PC-3 (cell line): Measurements from ENCODE around the gene TESMIN. TPM values are rescaled to one million over a fixed set of nuclear protein-coding genes. Genes with fewer than 3 reads are reported as not detected.

ENCODE experiments used
- ATAC-seq: fragments of 200-7000 bp; cut with Tn5 transposase; 2 replicates; pipeline ENCODE4 v1.9.1; 2020; ENCODE audit warnings: mild to moderate bottlenecking, moderate library complexity
- BruUV-seq: library from RNA; stranded (reverse); fragments of 400-500 nt; replicated peaks from 2 replicates; lab custom pipeline; 2021; lab: Mats Ljungman, UMichigan
- CTCF ChIA-PET: fragments of 300-600 bp; sonication (Branson Sonifier 250); formaldehyde crosslinking; loops from one replicate; lab custom pipeline; 2022; ENCODE audit warnings: antibody characterized with exemption; lab: Charles Lee
- POLR2A ChIA-PET: fragments of 300-600 bp; sonication (Branson Sonifier 250); formaldehyde crosslinking; loops from one replicate; lab custom pipeline; 2022; ENCODE audit warnings: antibody characterized with exemption; ENCODE audit not compliant: unreplicated experiment; lab: Charles Lee
- DNase-seq: peaks from one replicate; pipeline ENCODE4 v3.0.0-alpha.2; 2015
- H2AFZ ChIP-seq: fragments of 300-600 bp; sonication (generic); 2 replicates; pipeline ENCODE4 v1.6.0; 2016; ENCODE audit warnings: antibody characterized with exemption, low read length
- H3F3A ChIP-seq: fragments of 300-600 bp; sonication (generic); one replicate; pipeline ENCODE4 v1.6.0; 2017; ENCODE audit warnings: antibody characterized with exemption, low read length, control low read depth, mild to moderate bottlenecking; ENCODE audit not compliant: unreplicated experiment
- H3K27ac ChIP-seq: fragments of 300-600 bp; sonication (generic); 2 replicates; pipeline ENCODE4 v1.5.1; 2016; ENCODE audit warnings: mild to moderate bottlenecking, low read length
- H3K27me3 ChIP-seq: fragments of 300-600 bp; sonication (generic); 2 replicates; pipeline ENCODE4 v1.6.1; 2016; ENCODE audit warnings: low read length, mixed read lengths
- H3K36me3 ChIP-seq: fragments of 300-600 bp; sonication (generic); 2 replicates; pipeline ENCODE4 v1.6.1; 2016; ENCODE audit warnings: low read depth, mixed run types, low read length, mixed read lengths
- H3K4me1 ChIP-seq: fragments of 300-600 bp; sonication (generic); 2 replicates; pipeline ENCODE4 v1.5.1; 2016; ENCODE audit warnings: low read length; ENCODE audit not compliant: insufficient read depth
- H3K4me2 ChIP-seq: fragments of 300-600 bp; sonication (generic); 2 replicates; pipeline ENCODE4 v1.6.0; 2016; ENCODE audit warnings: low read length
- H3K4me3 ChIP-seq: fragments of 300-600 bp; sonication (generic); 2 replicates; pipeline ENCODE4 v1.5.1; 2016; ENCODE audit warnings: mild to moderate bottlenecking, low read length, mixed read lengths
- H3K79me2 ChIP-seq: fragments of 300-600 bp; sonication (generic); 2 replicates; pipeline ENCODE4 v1.6.1; 2017; ENCODE audit warnings: low read length, mixed read lengths
- H3K9ac ChIP-seq: fragments of 300-600 bp; sonication (generic); 2 replicates; pipeline ENCODE4 v1.6.0; 2016; ENCODE audit warnings: mild to moderate bottlenecking, low read length
- H3K9me2 ChIP-seq: fragments of 300-600 bp; sonication (generic); replicated peaks from 2 replicates; pipeline ENCODE4 v1.6.1; 2016; ENCODE audit warnings: mixed run types, low read length, mixed read lengths
- H3K9me3 ChIP-seq: fragments of 300-600 bp; sonication (generic); 2 replicates; pipeline ENCODE4 v1.6.1; 2016; ENCODE audit warnings: low read length, mixed read lengths
- H4K20me1 ChIP-seq: fragments of 300-600 bp; sonication (generic); 2 replicates; pipeline ENCODE4 v1.6.1; 2016; ENCODE audit warnings: low read length, mixed read lengths
- CTCF ChIP-seq: fragments of 300-600 bp; sonication (generic); conservative IDR thresholded peaks from 2 replicates; pipeline ENCODE4 v1.5.1; 2017; ENCODE audit warnings: antibody characterized with exemption, low read depth, mild to moderate bottlenecking, low read length
- EZH2 ChIP-seq: fragments of 300-600 bp; sonication (generic); IDR thresholded peaks from one replicate; pipeline ENCODE4 v1.6.1; 2017; ENCODE audit warnings: antibody characterized with exemption, mild to moderate bottlenecking, low read length; ENCODE audit not compliant: unreplicated experiment
- EZH2phosphoT487 ChIP-seq: fragments of 300-600 bp; sonication (generic); IDR thresholded peaks from 2 replicates; pipeline ENCODE4 v1.6.1; 2018; ENCODE audit warnings: mild to moderate bottlenecking, antibody characterized with exemption, low read length, borderline replicate concordance
- intact Hi-C: fragments of 100-400 bp; cut with micrococcal nuclease; formaldehyde crosslinking; loops from 2 replicates; pipeline ENCODE4 v1.9.0; 2023
- total RNA-seq: library from RNA; depleted of rRNA; stranded (reverse); fragments of >200 nt; gene quantifications from 2 replicates; pipeline ENCODE4 v1.2.3, GENCODE V29; 2014

The TESMIN gene
- total RNA-seq, 1 experiment from 2014 or later = 25.8 TPM

GRCh38 chr11:68770781-68771180, 19.5 kb upstream of the TESMIN start:
- ChIA-PET CTCF (no interaction called here), POLR2A (no interaction called here)
- H3K27ac ChIP-seq = no peak overlapping the region
- no peak overlapping the region for H3K9ac ChIP-seq
- intact Hi-C loops = no loop called here
- H3K4me2 ChIP-seq = no peak overlapping the region
- no peaks in the 10 kb centered on the region for H3K9me2 ChIP-seq
- no peaks in the 10 kb centered on the region for H3K4me1 ChIP-seq
- H4K20me1 ChIP-seq = no peaks in the 10 kb centered on the region
- TF ChIP-seq EZH2phosphoT487 = no peak
- TF ChIP-seq EZH2 = no peak
- no peak for TF ChIP-seq CTCF
- no peak overlapping the region for H2AFZ ChIP-seq
- peaks cover 38% of the 10 kb centered on the region for H3K36me3 ChIP-seq
- BruUV-seq = no TSS peak
- H3F3A ChIP-seq = no peaks in the 10 kb centered on the region
- no peak overlapping the region for H3K4me3 ChIP-seq
- no peak for DNase-seq
- ATAC-seq = no peak
- H3K9me3 ChIP-seq = no peaks in the 10 kb centered on the region
- no peaks in the 10 kb centered on the region for H3K79me2 ChIP-seq
- H3K27me3 ChIP-seq = no peaks in the 10 kb centered on the region

GRCh38 chr11:68767672-68768071, 16.4 kb upstream of the TESMIN start:
- Histone ChIP-seq H3K4me3 (no peak overlapping the region), H2AFZ (no peak overlapping the region), H3K9me3 (no peaks in the 10 kb centered on the region), H3K27me3 (no peaks in the 10 kb centered on the region), H3K9me2 (no peaks in the 10 kb centered on the region), H3F3A (no peaks in the 10 kb centered on the region), H3K79me2 (no peaks in the 10 kb centered on the region), H3K4me2 (no peak overlapping the region), H3K27ac (no peak overlapping the region), H3K36me3 (peaks cover 21% of the 10 kb centered on the region; the same call in 1 of the 2 replicates), H4K20me1 (no peaks in the 10 kb centered on the region), H3K9ac (no peak overlapping the region), H3K4me1 (no peaks in the 10 kb centered on the region)
- ChIA-PET CTCF (no interaction called here), POLR2A (no interaction called here)
- BruUV-seq = no TSS peak
- ATAC-seq (no peak), DNase-seq (no peak)
- intact Hi-C loops = no loop called here
- TF ChIP-seq CTCF (no peak), EZH2phosphoT487 (no peak), EZH2 (no peak)

GRCh38 chr11:68766786-68767185, 15.5 kb upstream of the TESMIN start:
- H3K4me2 ChIP-seq = no peak overlapping the region
- H3F3A ChIP-seq = no peaks in the 10 kb centered on the region
- no peak overlapping the region for H3K9ac ChIP-seq
- no peaks in the 10 kb centered on the region for H3K4me1 ChIP-seq
- peaks cover 24% of the 10 kb centered on the region; the same call in 1 of the 2 replicates for H3K36me3 ChIP-seq
- no TSS peak for BruUV-seq
- intact Hi-C loops = no loop called here
- H3K27me3 ChIP-seq = no peaks in the 10 kb centered on the region
- CTCF ChIA-PET = no interaction called here
- no peaks in the 10 kb centered on the region for H3K9me2 ChIP-seq
- H3K79me2 ChIP-seq = no peaks in the 10 kb centered on the region
- no peak overlapping the region for H2AFZ ChIP-seq
- H4K20me1 ChIP-seq = no peaks in the 10 kb centered on the region
- no peak overlapping the region for H3K4me3 ChIP-seq
- POLR2A ChIA-PET = no interaction called here
- TF ChIP-seq EZH2 = no peak
- no peak for TF ChIP-seq CTCF
- TF ChIP-seq EZH2phosphoT487 = no peak
- ATAC-seq = no peak
- H3K27ac ChIP-seq = no peak overlapping the region
- DNase-seq = no peak
- no peaks in the 10 kb centered on the region for H3K9me3 ChIP-seq
